MCF 10A (cell line): ENCODE measurements around the gene VSNL1. TPM values are rescaled to one million over a fixed set of nuclear protein-coding genes. Genes with fewer than 3 reads are reported as not detected.

Experiments
- BruUV-seq: library from RNA; stranded (reverse); fragments of 400-500 nt; replicated peaks from 2 replicates; lab custom pipeline; 2021; lab: Mats Ljungman, UMichigan
- CTCF ChIA-PET: fragments of 300-600 bp; sonication (Branson Sonifier 250); formaldehyde crosslinking; extraction: SDS; loops from one replicate; lab custom pipeline; 2021; ENCODE audit warnings: antibody characterized with exemption, inconsistent platforms; lab: Yijun Ruan, JAX
- POLR2A ChIA-PET: fragments of 300-600, 350-650 bp; sonication (Branson Sonifier 250); formaldehyde crosslinking; extraction: SDS; loops from one replicate; lab custom pipeline; 2020; ENCODE audit warnings: antibody characterized with exemption, inconsistent platforms; lab: Yijun Ruan, JAX
- DNase-seq: peaks from one replicate; pipeline ENCODE4 v3.0.0-alpha.2; 2018; ENCODE audit not compliant: unreplicated experiment
- H3K27ac Mint-ChIP-seq: one replicate; pipeline ENCODE4 v1.8.0; 2022; ENCODE audit warnings: mild to moderate bottlenecking, low read depth, mixed read lengths; ENCODE audit not compliant: unreplicated experiment
- H3K27me3 Mint-ChIP-seq: one replicate; pipeline ENCODE4 v1.8.0; 2022; ENCODE audit warnings: mixed read lengths; ENCODE audit not compliant: insufficient read depth, unreplicated experiment
- H3K36me3 Mint-ChIP-seq: one replicate; pipeline ENCODE4 v1.8.0; 2022; ENCODE audit warnings: mild to moderate bottlenecking, moderate library complexity, mixed read lengths; ENCODE audit not compliant: insufficient read depth, unreplicated experiment
- H3K4me1 Mint-ChIP-seq: one replicate; pipeline ENCODE4 v1.8.0; 2022; ENCODE audit warnings: mixed read lengths; ENCODE audit not compliant: insufficient read depth, unreplicated experiment
- H3K4me3 Mint-ChIP-seq: one replicate; pipeline ENCODE4 v1.8.0; 2022; ENCODE audit warnings: mild to moderate bottlenecking, moderate library complexity, mixed read lengths; ENCODE audit not compliant: unreplicated experiment
- H3K9me3 Mint-ChIP-seq: one replicate; pipeline ENCODE4 v1.8.0; 2022; ENCODE audit warnings: mixed read lengths; ENCODE audit not compliant: unreplicated experiment
- CTCF ChIP-seq: fragments of 200-600 bp; IDR thresholded peaks from one replicate; pipeline ENCODE4 v1.8.0; 2022; ENCODE audit warnings: antibody characterized with exemption, mild to moderate bottlenecking; ENCODE audit not compliant: unreplicated experiment
- intact Hi-C: fragments of 100-400 bp; cut with micrococcal nuclease; formaldehyde crosslinking; loops from 2 replicates; pipeline ENCODE4 v1.14.1; 2022
- total RNA-seq: library from RNA; stranded (reverse); gene quantifications from 2 replicates; pipeline ENCODE4 v1.2.3, GENCODE V29; 2022

The VSNL1 gene
- total RNA-seq, 1 experiment from 2014 or later = 2.4 TPM

DNA sequence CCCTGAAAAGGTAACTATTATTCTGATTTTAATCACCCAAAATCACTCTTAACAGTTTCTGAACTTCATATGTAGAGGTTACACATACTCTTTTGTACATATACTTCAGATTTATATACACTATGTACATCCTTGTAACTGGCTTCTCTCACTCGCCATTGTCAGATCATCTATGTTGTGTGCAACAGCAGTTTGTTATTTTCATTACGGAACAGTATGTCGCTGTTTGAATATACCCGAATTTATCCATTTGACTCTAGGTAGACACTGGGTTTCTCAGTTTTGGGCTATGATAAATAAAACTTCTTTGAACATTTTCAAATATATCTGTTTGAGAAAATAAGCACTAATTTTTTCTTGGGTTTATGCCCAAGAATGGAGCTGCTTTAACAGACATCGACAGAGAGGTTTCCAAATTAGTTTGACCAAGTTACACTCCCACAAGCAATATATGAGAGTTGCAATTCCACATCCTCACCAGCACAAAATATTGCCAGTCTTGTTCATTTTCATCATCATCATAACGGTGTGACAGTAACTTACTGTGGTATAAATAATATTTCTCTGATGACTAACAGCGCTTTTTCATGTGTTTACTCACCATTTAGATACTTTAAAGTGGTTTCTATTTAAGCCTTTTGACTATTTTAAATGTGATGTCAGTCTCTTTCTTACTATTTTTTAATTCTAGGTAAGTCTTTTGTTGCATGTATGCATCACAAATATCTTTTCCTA lies 132.3 kb downstream of the VSNL1 start:
- H3K9me3 Mint-ChIP-seq = no peaks in the 10 kb centered on the region
- peaks cover 56% of the 10 kb centered on the region for H3K36me3 Mint-ChIP-seq
- POLR2A ChIA-PET = interaction anchor here (0.7 to 3.6 kb wide), 2 partner anchors 82 to 133 kb away, joined by 3 to 13 read pairs; partner anchors contain the start of gene VSNL1
- intact Hi-C loops = loop anchor here (5.0 to 10.0 kb wide), 2 partner anchors 360 to 498 kb away; no protein-coding TSS in a partner anchor
- H3K27me3 Mint-ChIP-seq = no peaks in the 10 kb centered on the region
- no peak overlapping the region for H3K27ac Mint-ChIP-seq
- H3K4me3 Mint-ChIP-seq = no peak overlapping the region
- BruUV-seq = no TSS peak
- peak; percentile 47 for DNase-seq
- H3K4me1 Mint-ChIP-seq = peaks cover 11% of the 10 kb centered on the region
- TF ChIP-seq CTCF = no peak
- CTCF ChIA-PET = interaction anchor here (0.5 to 8.1 kb wide), 10 partner anchors 10 to 1903 kb away, joined by 3 to 50 read pairs (median 16); no protein-coding TSS in a partner anchor

- Mint-ChIP-seq H3K27ac (no peak overlapping the region), H3K4me1 (peaks cover 11% of the 10 kb centered on the region), H3K27me3 (no peaks in the 10 kb centered on the region), H3K4me3 (no peak overlapping the region), H3K36me3 (peaks cover 69% of the 10 kb centered on the region), H3K9me3 (no peaks in the 10 kb centered on the region)
- no peak for DNase-seq
- BruUV-seq = no TSS peak
- no peak for TF ChIP-seq CTCF
- ChIA-PET CTCF (interaction anchor here (0.7 to 8.1 kb wide), 4 partner anchors 31 to 902 kb away, joined by 3 to 50 read pairs (median 3); no protein-coding TSS in a partner anchor), POLR2A (interaction anchor here (0.6 to 1.4 kb wide), 3 partner anchors 16 to 358 kb away, joined by 3 to 5 read pairs (median 3); no protein-coding TSS in a partner anchor)
- intact Hi-C loops = loop anchor here (5.0 to 10.0 kb wide), 2 partner anchors 363 to 500 kb away; no protein-coding TSS in a partner anchor
Observed at GRCh38 chr2:17674817-17675216, 134.3 kb downstream of the VSNL1 start.

DNA sequence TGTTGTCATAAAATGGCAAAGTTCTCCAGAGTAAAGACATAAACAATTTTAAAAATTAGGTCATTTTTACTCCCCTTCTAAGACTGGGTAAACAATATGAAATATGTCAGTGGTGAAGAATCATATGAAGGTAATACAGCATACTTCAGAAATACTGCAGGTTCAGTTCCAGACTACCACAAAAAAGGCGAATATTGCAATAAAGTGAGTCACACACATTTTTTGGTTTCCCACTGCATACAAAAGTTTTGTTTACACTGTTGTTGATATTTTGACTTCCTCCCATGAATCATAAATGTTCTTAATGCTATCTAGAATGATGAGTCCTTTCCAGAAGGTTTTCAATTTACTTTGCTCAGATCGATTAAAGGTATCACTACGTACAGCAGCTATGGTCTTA lies 139.6 kb downstream of the VSNL1 start:
- Mint-ChIP-seq H3K27ac (peak overlapping the region; percentile 63), H3K4me1 (peaks cover 6% of the 10 kb centered on the region), H3K9me3 (no peaks in the 10 kb centered on the region), H3K27me3 (no peaks in the 10 kb centered on the region), H3K4me3 (no peak overlapping the region), H3K36me3 (peaks cover 69% of the 10 kb centered on the region)
- ChIA-PET POLR2A (no interaction called here), CTCF (interaction anchor here (0.8 to 2.9 kb wide), 3 partner anchors 9 to 209 kb away, joined by 4 to 15 read pairs (median 6); no protein-coding TSS in a partner anchor)
- no TSS peak for BruUV-seq
- intact Hi-C loops = no loop called here
- TF ChIP-seq CTCF = no peak
- DNase-seq = peak; percentile 14
